HG03378 (cell line): ENCODE results near the gene LIMCH1.
"Not testable (repeated sequence)": the region's sequence is repeated elsewhere in the genome, so short reads cannot be mapped to it uniquely, and the experiment has no call there.

Experiments
- ATAC-seq: cut with Tn5 transposase; IDR thresholded peaks from one replicate; pipeline ENCODE4 v1.9.1; 2021; ENCODE audit warnings: mild to moderate bottlenecking, moderate library complexity; ENCODE audit not compliant: unreplicated experiment

LIMCH1 gene, protein sequence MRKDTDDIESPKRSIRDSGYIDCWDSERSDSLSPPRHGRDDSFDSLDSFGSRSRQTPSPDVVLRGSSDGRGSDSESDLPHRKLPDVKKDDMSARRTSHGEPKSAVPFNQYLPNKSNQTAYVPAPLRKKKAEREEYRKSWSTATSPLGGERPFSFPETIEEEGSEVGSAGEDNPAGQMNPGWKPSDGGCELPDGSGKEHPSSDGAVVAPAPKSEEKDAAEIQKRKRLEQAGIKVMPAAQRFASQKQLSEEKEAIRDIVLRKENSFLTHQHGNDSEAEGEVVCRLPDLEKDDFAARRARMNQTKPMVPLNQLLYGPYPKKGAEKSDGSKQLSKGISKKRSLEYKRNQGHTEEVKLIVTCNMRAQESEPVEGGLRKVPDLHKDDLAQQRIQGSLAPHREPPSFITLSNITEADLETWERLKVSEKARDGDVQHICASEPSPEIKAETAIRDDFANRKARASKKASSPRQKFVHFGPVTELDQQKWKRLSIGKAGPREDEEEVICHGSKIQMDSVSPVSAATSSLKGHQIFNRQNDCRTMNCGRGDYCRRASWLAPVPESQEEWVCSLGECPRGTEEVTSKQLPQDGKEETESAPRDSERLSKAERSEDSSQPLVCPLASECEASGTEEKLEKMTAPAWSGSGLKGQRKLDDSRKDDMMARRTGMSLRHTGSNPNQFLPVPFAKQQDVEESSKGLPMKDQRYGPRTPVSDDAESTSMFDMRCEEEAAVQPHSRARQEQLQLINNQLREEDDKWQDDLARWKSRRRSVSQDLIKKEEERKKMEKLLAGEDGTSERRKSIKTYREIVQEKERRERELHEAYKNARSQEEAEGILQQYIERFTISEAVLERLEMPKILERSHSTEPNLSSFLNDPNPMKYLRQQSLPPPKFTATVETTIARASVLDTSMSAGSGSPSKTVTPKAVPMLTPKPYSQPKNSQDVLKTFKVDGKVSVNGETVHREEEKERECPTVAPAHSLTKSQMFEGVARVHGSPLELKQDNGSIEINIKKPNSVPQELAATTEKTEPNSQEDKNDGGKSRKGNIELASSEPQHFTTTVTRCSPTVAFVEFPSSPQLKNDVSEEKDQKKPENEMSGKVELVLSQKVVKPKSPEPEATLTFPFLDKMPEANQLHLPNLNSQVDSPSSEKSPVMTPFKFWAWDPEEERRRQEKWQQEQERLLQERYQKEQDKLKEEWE (N-terminal part only)

DNA sequence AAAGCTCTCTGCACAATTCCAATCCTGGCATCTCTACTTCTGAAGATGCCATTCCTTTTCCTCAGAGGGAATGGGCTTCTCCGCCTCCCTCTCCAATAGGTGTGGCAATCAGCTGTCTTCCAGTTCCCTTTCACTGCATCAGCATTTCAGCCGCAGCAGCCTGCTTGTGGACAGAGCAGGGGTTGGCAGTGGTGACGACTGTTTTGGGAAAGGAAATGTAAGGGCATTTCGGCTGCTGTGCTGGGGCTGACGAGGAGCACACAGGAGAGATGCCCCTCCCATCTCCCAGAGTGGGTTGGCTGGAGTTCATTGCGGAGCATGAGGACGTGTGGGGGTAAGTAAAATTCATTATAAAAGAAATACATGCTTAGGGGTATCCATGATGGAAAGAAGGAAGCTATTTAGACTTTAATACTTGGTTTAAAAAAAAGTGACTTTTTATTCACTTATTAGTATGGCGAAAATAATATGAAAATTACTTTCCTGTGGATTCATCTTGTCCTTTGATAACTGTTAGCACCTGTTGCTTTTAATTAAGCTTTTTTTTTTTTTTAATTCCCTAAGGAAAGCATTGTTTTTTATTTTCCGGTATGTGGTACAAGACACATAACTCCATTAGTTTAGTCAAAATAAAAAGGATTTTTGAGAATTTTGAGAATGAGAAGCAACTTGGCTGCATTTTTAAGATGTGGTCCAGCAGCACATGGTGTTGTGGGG, at the start of gene LIMCH1:
LIMCH1 (plus strand) TSS at position 141 of the 717 bp plus-strand sequence. CDS start 67,839 bp downstream, outside the sequence.
- ATAC-seq, result no peak

DNA sequence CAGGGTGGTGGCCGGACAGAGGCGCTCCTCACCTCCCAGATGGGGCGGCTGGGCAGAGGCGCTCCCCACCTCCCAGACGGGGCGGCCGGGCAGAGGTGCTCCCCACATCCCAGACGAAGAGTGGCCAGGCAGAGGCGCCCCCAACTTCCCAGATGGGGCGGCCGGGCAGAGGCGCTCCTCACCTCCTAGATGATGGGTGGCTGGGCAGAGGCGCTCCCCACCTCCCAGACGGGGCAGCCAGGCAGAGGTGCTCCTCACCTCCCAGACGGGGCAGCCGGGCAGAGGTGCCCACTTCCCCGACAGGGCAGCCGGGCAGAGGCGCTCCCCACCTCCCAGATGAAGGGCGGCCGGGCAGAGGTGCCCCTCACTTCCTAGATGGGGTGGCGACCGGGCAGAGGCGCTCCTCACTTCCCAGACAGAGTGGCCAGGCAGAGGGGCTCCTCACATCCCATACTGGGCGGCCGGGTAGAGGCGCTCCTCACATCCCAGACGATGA, 46.8 kb upstream of the LIMCH1 start:
- not testable (repeated sequence) for ATAC-seq

DNA sequence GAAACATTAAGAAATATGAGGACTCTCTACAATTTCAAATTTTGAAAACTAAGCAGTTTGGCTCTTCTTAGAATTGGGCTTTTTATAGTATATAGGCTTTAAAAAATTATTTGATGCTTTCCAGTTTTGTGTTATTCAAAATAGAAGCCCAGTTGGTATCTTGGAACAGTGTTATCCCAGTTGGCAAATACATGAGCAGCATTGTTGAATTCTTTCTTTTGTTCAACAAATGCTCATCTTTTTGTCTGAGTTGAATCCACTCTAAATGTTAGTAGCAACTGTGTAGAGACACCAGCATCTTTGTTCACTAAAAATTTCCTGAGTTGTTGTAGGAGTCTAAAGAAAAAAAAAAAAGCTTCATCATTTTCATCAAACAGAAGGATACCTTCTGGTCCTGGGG, 41.0 kb upstream of the LIMCH1 start:
- no peak for ATAC-seq

DNA sequence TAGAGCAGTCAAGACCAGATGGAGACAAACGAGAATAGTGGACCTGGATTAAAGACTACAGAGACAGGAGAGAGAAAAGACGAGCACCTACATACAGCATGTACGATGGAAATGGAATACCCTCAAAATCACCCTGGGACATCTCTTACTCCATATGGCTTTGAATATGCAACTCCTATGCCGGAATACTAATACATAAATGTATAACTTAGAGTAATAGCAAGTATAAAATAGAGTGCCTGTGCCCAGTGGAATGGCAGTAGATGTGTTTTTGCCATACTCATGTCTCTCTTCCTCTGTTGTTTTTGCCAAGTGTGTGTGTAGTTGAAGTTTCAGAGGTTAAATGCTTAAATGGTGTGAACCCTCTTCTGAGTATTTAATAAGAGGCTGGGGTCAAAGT, 39.8 kb upstream of the LIMCH1 start:
- ATAC-seq, result no peak

DNA sequence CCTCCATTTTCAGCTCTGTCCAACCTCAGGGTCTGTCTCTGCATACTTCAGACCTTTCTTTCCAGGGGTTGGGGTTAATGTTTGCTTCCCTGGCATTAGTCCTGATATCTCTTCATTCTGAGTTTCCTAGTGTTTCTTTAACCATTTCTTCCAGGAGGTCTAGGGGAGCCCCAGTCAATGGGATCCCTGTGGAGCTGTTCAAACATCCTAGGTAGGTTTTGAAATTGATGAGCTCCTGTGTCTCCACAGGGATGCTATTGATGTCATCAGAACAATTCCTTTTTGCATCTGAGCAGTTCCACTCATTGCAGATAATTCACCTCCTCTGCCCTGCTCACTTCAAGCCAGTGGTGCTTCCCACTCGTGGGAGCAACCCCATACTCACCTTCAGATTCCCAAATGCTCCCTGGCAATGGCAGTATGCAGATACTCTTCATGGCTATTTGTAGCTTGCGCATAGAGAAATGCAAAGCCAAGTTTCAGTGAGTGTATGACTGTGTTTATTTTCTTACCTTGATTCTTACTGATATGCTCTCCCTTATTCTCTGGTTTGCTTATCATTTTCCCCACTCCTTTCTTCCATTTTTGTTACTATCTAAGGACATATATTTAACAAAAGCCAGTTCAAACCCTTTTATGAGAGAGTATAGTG, 33.7 kb upstream of the LIMCH1 start:
- no peak for ATAC-seq

DNA sequence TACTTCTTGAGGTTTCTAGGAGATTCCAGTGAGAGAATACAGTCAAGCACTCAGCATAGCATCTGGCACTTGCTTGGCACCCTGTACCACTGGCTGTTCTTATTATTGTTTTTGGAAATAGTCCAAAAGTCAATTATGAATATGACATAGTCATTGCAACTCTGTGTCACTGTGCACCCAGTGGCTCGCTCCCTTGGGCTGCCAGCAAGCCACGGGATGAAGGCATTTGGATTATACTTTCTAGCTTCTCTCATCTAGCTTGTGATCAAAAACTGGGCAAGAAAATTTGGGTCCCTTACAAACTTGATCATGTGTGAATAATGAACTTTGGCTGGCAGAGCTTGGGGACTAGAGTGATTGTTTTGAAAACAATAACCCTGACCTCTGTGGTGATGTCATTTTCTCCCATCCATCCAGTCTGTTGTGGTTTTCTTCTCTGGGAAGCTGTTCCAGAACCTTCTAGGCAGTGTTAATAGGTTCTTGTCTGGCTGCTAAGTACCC, 32.7 kb upstream of the LIMCH1 start:
- ATAC-seq, result no peak

DNA sequence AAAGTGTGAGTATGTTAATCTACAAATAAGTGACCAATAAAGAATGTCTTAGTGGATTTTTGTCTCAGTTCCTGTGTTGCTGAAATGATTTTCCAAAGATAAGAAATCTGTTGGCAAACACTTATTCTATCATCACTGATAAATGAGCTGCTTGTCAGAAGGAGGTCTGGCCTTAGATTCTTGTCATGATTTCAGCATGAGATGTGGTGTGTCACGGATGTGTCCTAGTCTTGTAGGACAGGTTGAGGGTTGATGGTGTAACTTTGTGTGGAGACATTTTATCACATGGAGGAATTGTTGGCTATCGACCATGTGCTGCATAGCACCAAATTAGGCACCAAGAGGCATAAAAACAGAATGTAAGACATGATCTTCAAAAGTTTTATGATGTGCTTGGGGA, 31.8 kb upstream of the LIMCH1 start:
- no peak for ATAC-seq

DNA sequence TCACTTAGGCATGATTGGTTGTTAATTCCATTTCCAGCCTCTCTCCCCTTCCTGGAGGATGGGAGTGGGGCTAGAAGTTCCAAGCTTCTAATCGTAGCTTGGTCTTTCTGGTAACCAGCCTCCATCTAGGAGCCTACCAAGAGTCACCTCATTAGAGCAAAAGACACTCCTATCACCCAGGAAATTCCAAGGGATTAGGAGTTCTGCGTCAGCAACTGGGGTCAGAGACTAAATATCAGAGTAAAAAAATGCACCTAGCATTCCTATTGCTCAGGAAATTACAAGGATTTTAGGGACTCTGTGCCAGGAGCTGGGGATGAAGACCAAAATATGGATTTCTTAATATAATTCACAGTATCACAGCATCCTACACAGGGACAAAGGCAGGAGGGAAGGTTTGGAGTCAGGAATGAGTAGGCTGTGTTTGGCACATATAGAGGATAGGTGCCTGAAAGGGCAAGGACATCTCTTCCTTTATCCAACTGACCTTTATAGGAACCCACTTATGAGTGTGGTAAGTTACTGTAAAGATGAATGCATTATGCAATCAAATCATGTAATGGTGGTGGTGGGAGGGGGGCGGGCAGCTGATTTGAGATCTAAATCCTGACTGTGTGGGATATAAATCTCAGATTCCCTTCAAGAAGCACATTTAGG, 30.5 kb upstream of the LIMCH1 start:
- no peak for ATAC-seq

DNA sequence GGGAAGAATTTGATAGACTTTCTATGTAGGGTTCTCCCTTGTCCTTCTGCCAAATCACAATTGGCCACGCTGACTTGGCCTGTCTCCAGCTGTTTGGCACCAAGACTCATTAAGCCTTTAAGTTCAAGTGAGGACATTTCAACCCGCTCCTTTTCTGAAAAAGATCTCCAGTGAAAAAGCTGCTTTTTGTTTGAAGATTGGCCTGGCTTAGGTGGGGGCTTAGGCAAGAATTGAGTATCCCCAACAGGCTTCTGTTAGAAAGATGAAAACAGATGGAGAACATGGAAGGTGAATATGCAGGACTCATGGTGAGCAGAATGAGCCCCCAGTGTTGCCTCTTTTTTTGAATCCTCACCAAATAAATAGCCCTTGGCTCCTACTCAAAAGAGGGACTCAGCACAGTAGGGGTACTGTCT, 28.5 kb upstream of the LIMCH1 start:
- no peak for ATAC-seq

DNA sequence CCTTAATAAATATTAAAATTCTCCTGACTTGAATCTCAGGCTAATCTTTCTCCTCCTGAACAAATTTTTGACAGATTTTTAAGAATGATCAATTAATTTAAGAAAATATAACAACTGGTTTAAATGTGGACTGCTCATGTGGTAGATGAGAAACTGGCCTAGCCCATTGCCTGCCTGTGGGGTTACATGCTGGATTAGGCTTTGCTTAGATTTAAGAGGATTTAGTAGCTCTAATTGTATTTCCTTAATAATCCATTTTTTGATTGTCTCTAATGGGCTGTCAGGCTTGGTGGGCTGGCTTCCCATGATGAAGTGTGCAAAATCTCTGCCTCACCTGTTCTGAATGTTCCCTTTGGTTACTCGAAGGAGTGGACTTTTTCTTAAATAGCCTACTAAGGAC, 27.8 kb upstream of the LIMCH1 start:
- no peak for ATAC-seq

DNA sequence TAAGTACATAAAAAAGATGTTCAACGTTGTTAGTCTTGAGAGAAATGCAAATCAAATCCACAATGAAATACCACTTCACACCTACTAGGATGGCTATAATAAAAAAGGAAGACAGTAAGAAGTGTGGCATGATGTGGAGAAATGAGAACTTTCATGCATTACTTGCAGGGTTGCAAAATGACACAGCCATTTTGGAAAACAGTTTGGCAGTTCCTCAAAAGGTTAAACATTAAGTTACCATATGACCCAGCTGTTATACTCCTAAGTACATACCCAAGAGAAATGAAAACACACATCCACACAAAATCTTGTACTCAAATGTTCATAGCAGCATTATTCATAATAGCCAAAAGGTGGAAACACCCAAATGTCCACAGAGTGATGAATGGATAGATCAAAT, 25.8 kb upstream of the LIMCH1 start:
- no peak for ATAC-seq

DNA sequence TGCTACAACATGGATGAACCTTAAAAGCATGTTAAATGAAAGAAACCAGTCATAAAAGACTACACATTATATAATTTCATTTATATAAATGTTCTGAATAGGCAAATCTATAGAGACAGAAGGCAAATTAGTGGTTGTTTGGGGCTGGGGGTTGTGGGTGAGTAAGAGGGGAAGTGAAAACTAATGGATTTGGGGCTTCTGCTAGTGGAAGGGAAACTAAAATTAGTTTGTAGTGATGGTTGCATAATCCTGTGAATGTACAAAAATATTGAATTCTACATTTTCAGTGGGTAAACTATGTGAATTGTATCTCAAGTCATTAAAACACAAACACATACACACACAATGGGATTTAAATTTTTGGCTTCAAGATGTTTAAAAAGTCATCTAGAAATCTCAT, 25.4 kb upstream of the LIMCH1 start:
- no peak for ATAC-seq

DNA sequence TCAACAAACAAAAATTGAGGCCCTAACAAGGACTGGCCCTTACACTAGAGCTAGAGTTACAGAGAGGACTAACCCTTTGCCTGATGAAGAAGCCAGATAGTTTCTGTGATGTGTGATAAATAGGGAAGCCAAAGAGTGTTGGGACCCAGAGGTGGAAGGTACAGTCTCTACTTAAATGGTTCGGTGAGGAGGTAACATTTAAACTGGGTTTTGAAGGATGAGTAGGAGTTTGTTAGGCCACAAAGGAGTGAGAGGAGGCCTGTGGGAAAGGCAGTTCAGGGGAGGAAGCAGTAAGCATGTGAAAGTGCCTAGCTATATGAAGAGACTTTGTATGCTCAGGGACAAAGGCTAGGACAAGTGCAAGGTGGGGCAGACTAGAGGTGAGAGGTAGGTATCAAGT, 23.8 kb upstream of the LIMCH1 start:
- ATAC-seq, result no peak

DNA sequence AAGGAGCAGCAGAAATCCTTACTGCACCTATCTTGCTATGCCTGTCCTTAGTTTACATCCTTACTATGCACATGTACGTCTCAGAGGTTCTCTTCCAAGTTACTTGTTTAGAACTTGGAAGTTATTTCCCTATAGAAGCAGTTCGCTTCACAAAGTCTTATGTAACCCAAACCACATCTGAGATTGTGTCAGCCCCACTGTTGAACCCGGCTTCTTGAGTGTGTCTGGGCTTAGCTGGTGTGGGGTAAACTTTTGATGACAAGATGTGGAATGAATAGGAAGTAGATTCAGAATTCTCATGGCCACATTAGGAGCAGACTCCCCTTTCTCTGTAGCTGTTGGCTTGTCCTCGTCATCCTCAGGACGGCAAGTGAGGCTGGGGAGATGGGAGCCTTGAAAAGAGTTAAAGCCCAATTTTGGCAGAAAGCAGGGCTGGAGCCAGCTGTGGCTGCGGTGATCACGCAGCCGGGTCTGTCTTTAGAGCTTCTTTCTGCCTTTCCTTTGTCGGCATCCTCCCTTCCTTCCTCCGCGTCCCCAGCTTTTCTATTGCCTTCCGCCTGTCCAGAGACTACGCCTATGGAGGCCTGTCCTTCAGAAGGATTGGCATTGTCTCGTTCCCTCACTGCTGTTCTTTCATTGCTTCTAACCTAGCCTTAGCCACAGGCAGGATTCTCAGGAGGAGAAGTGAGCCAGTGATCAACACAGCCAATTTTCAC, 23.0 kb upstream of the LIMCH1 start:
- ATAC-seq, result no peak

DNA sequence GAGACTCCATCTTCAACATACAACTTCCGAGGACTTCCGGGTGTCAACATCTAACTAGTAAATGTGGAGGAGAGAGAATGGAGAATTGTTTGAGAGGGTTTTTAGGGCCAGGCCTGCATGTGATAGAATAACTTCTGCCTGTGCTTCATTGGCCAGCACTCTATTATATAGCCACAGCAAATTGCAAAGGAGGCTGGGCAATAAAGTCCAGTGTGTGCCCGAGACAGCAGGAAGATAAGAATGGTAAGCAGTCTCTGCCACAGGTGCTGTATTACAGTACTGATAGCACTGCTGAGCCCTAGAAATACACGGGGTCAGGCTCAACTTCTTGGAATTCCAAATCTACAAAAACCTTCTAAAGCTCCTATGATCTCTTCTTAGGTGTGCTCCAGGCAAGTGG, 20.8 kb upstream of the LIMCH1 start:
- no peak for ATAC-seq

DNA sequence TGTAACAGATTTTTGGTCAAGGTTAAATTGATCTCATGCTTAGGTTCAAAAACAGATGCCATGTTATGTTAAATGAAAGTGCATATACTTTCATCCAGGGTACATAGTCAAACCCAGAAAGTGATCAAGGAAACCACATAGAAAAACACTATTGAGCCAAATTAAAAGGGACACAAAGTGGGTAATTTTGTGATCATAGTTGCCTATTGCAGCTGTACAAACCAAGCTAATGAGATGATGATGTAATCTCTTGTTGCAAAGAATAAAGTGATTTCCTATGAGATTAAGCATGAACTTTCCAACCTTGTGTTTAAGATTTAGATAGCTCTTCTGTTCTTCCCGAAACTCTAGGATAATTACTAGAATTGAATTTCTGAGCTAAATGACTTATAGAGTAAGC, 20.2 kb upstream of the LIMCH1 start:
- ATAC-seq, result no peak

DNA sequence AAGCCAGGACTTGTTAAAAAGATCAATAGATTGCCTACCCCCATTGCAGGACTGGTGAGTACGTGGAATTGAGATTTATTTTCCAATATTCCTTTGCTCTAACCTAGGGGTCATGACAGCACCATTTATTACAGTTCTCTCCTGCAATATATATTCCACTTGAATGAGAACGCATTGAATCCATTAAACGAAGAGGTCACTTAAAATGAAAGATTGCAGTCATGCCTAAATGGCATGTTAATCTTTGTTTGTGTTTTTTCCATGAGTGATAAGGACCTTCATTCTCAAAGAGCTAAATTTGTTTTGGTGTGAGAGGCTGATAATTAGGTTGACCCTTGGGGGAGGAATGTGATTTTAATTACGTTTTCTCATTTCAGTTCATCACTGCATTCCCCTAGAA, 13.5 kb upstream of the LIMCH1 start:
- no peak for ATAC-seq

DNA sequence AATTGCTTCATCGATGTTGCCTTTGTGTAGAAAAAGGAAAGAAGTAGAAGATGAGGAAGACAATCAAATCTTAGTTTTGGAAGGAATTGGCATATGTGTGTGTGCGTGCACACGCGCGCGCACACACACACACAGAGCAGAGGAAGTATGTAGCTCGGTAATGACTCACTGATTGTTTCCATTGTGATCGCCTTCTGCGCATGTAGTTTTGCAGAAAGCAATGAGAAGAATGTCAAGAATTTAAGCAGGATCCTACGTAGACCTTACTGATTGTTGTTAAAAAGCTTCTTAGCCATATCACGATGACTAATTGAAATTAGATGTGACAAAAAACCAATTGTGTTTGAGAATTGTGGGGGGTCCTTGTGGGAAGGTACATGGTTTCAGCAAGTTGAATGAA, 12.8 kb upstream of the LIMCH1 start:
- no peak for ATAC-seq

DNA sequence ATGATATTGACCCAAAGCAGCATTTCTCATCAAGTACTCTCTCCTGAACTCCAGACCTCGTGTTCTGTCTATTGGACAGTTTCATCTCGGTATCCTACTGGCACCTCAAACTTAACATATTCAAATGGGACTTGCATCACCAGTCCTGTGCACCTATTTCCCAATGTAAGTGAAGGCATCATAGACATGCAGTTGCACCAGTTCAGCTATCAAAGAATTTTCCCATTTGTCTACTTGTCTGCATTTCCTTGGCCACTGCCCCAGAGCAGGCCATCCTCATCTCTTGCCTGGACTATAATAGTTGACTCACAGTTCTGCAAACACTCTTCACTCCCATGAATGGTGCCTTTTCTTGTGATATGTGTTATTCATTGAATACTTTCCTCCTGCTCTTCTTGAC, 11.3 kb upstream of the LIMCH1 start:
- no peak for ATAC-seq
